Adrenal gland (tissue), 12 donors: ENCODE data around the gene IL11. TPM values are rescaled to one million over a fixed set of nuclear protein-coding genes. Genes with fewer than 3 reads are reported as not detected.
A peak's percentile ranks its signal among the peaks of the same experiment; 100 is the strongest.

Experiments
- DNase-seq, 7 donors: peaks; one replicate each; pipeline ENCODE4 v3.0.0-alpha.2; 2019 to 2020
- H3K27ac ChIP-seq, 5 donors: fragments of 200-600 bp; sonication (generic) in 4 of 5; 1 replicate in 3 of 5; 2 replicates in 2 of 5; pipeline versions ENCODE4 v1.5.1 to v1.8.0; 2016 to 2020; ENCODE audit warnings: mild to moderate bottlenecking in 1 of 5
- H3K27me3 ChIP-seq: fragments of 200-600 bp; 2 replicates; pipeline ENCODE4 v1.8.0; 2021
- H3K36me3 ChIP-seq, 2 donors: fragments of 200-600 bp; replicated peaks in 1 of 2; 1 replicate in 1 of 2; 2 replicates in 1 of 2; pipeline versions ENCODE4 v1.5.1 to v1.8.0; 2018 to 2022
- H3K4me1 ChIP-seq, 2 donors: fragments of 200-600 bp; replicated peaks in 1 of 2; 1 replicate in 1 of 2; 2 replicates in 1 of 2; pipeline versions ENCODE4 v1.5.1 to v1.8.0; 2018 to 2021
- H3K4me3 ChIP-seq, 4 donors: fragments of 200-600 bp; sonication (generic) in 3 of 4; one replicate each; pipeline ENCODE4 v1.5.1; 2016 to 2018
- H3K9me3 ChIP-seq, 3 donors: fragments of 200-600 bp; sonication (generic) in 1 of 3; replicated peaks in 1 of 3; 1 replicate in 2 of 3; 2 replicates in 1 of 3; pipeline versions ENCODE4 v1.5.1 to v1.8.0; 2016 to 2021
- CTCF ChIP-seq, 6 experiments: fragments of 450-650 bp in 4 of 6; fragments of 200-600 bp in 2 of 6; sonication (generic) in 1 of 6; IDR thresholded peaks; 1 replicate in 5 of 6; 2 replicates in 1 of 6; pipeline versions ENCODE4 v1.5.1 to v1.8.0; 2016 to 2021; ENCODE audit warnings: antibody characterized with exemption in 6 of 6, mild to moderate bottlenecking in 2 of 6, moderate library complexity in 1 of 6
- POLR2A ChIP-seq, 2 donors: fragments of 450-650 bp; IDR thresholded peaks; one replicate each; pipeline ENCODE4 v1.6.1; 2017; ENCODE audit warnings: antibody characterized with exemption in 2 of 2, mild to moderate bottlenecking in 2 of 2, moderate library complexity in 1 of 2
- WGBS, 4 donors: extraction: QIAGEN DNeasy Blood & Tissue Kit in 2 of 4; methylation state at CpG; one replicate each; pipeline versions ENCODE4 v1.1.5 to v1.1.7; 2013 to 2017; 5-methylcytosine and 5-hydroxymethylcytosine counted together
- intact Hi-C, 2 donors: fragments of 100-400 bp; cut with DNase I; formaldehyde crosslinking; loops; one replicate each; pipeline versions ENCODE4 v1.14.1 to v1.15.0; 2022 to 2023
- polyA plus RNA-seq, 3 donors: library from polyadenylated mRNA; stranded (reverse); fragments of 200-250 nt in 2 of 3; fragments of 350-450 nt in 1 of 3; fragmentation: Illumina TruSeq in 1 of 3; extraction: RNeasy Lipid Tissue Mini Kit (QIAGEN cat#74804) in 1 of 3; gene quantifications; one replicate each; pipeline ENCODE4 v1.2.3, GENCODE V29; 2013 to 2014
- total RNA-seq, 9 donors: library from RNA; depleted of rRNA in 4 of 9; stranded (reverse); fragments of >200 nt in 4 of 9; fragments of 120-200 nt in 1 of 9; fragmentation: NEBNext Ultra II Directional in 1 of 9; extraction: Animal tissue kit (Norgen Biotek cat#: 25700) in 1 of 9; gene quantifications; one replicate each; pipeline versions ENCODE4 v1.1.0 to v1.2.4, GENCODE V29; 2013 to 2023
- donor health status: healthy with polysubstance abuse.
- donor health status: Bipolar disorder and iron deficiency.
- donor health status: DM: yes; HTN: yes; CAD: no.
- donor health status: DM: no; HTN: no; CAD: no.
- donor health status: DM: no; HTN: no; CAD: no.
- donor health status: DM: yes; HTN: yes; CAD: no.

The IL11 gene
- total and polyA plus RNA-seq, 12 donors = 0.17 to 1.1 (median 0.26) TPM; not detected in 8

GRCh38 chr19:55355213-55355821, 14.9 kb downstream of the IL11 start:
- Histone ChIP-seq H3K27me3 (peaks cover 18% of the 10 kb centered on the region), H3K9me3 (no peaks in the 10 kb centered on the region), H3K4me3 (no peak overlapping the region), H3K4me1 (peaks cover 12 to 15% of the 10 kb centered on the region in 2 donors), H3K27ac (no peak overlapping the region), H3K36me3 (no peaks in the 10 kb centered on the region)
- WGBS, 4 donors = 42 to 51% (median 48%) methylated on average over 7 to 13 of the region's 13 CpGs
- intact Hi-C loops = no loop called here
- DNase-seq = no peak
- TF ChIP-seq CTCF (IDR thresholded peaks at IDR 0.05) (no peak), POLR2A (IDR thresholded peaks at IDR 0.05) (no peak)

DNA sequence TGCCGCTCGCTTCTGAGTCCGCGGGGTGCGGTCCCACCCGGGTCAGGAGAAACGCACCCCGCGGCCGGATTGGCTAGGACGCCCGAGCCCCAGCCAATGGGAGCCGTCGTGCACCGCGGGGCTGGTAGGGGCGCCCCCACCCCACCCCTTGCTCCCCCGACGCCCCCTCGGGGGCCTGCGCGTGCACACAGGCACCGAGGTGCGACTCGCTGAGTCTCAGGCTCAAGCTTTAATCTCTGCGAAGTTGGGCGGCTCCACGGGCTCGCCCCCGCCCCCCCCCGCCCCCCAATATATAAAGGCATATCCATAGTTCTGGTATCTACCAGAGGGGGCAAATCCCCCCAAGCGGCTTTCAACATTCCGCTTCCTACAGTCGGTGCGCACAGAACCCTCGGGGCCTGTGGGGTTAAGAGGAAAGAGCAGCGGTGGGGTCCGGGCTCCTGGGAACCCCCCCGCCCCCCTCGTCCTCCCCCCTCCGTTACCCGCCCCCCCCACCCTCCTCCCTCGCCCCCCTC, 15.5 kb downstream of the IL11 start, which contains the start of gene COX6B2:
Gene COX6B2, minus strand, starts transcription at position 22 of the 515 bp plus-strand sequence. CDS start 198 bp downstream, outside the sequence.
- H3K4me1 ChIP-seq = peaks cover 12 to 15% of the 10 kb centered on the region in 2 donors
- intact Hi-C loops = no loop called here
- TF ChIP-seq POLR2A (IDR thresholded peaks at IDR 0.05) (no peak), CTCF (IDR thresholded peaks at IDR 0.05) (no peak)
- H3K27me3 ChIP-seq = peaks cover 18% of the 10 kb centered on the region
- WGBS, 4 donors = 5 to 20% (median 5%) methylated on average over 2 to 42 of the region's 43 CpGs; no CpG with 5 or more reads in 1 of the 4 donors
- peak within 1 kb of the TSS in 2 of 4 donors; percentile 16 to 43 for H3K4me3 ChIP-seq
- H3K9me3 ChIP-seq = no peaks in the 10 kb centered on the region
- H3K36me3 ChIP-seq = no peaks in the 10 kb centered on the region
- H3K27ac ChIP-seq = no peak within 1 kb of the TSS
- DNase-seq = no peak

GRCh38 chr19:55353803-55354697, 16.2 kb downstream of the IL11 start:
- intact Hi-C loops = no loop called here
- TF ChIP-seq CTCF (IDR thresholded peaks at IDR 0.05) (no peak), POLR2A (IDR thresholded peaks at IDR 0.05) (no peak)
- Histone ChIP-seq H3K27ac (no peak overlapping the region), H3K36me3 (no peaks in the 10 kb centered on the region), H3K4me3 (peak overlapping the region in 2 of 4 donors; percentile 16 to 43), H3K9me3 (no peaks in the 10 kb centered on the region), H3K27me3 (peaks cover 18% of the 10 kb centered on the region), H3K4me1 (peaks cover 12 to 15% of the 10 kb centered on the region in 2 donors)
- WGBS, 4 donors = 2 to 4% (median 2%) methylated on average over 17 to 71 of the region's 72 CpGs
- peak in 5 of 7 donors; percentile 55 to 78 (median 69) for DNase-seq

DNA sequence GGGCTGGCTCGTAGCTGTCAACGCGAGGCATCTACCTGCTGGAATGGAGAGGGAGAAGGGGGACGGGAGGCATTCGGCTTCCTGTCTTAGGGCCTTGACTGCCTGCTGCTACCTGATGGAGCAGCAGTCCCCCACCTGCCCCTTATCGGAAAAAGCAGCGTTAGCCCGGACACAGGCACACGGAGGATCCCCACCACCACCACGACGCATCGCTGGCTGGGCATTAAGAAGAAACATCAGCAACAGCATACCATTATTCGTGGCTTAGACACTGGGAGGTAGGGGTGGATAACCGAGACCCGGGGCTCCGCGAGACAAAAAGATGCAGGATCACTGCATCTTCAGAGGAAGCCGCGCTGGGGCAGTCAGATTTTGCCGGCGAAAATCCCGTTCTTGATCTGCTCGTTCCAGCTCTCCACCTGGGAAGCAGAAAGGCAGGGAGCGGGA, 16.9 kb downstream of the IL11 start:
- Histone ChIP-seq H3K9me3 (no peaks in the 10 kb centered on the region), H3K27me3 (peaks cover 18% of the 10 kb centered on the region), H3K36me3 (no peaks in the 10 kb centered on the region), H3K4me1 (peaks cover 12 to 15% of the 10 kb centered on the region in 2 donors), H3K4me3 (peak overlapping the region in 2 of 4 donors; percentile 16 to 43), H3K27ac (no peak overlapping the region)
- TF ChIP-seq CTCF (IDR thresholded peaks at IDR 0.05) = no peak
- no peak for TF ChIP-seq POLR2A (IDR thresholded peaks at IDR 0.05)
- DNase-seq = no peak
- intact Hi-C loops = no loop called here
- WGBS, 4 donors = 3 to 6% (median 4%) methylated on average over 21 to 24 of the region's 24 CpGs
